ENCODE data around the gene CYP19A1. TPM values are rescaled to one million over a fixed set of nuclear protein-coding genes. Genes with fewer than 3 reads are reported as not detected.

The CYP19A1 gene
- total RNA-seq, 2 experiments from 2014 or later: not detected

DNA sequence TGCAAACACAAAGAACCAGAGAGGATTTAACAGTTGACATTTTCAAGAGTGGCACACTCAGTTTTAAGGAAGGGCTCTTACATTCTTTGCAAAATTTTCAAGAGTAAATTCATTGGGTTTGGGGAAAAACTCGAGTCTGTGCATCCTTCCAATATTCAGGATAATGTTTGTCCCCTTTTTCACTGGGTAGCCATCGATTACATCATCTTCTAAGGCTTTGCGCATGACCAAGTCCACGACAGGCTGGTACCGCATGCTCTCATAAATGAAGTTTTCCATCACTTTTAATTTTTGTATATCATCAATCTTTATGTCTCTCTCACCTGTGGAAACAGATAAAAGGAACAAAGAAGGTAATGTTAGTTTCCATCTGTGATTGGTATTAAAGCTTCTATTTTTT is 126.2 kb downstream of the CYP19A1 start:
- H3K9me3 Mint-ChIP-seq: no peaks in the 10 kb centered on the region
- H3K4me1 Mint-ChIP-seq (ENCODE audit: low read depth): no peaks in the 10 kb centered on the region
- CTCF ChIA-PET: no interaction called here
- no peak overlapping the region for H3K27ac Mint-ChIP-seq
- POLR2A ChIA-PET: no interaction called here
- peaks cover 4% of the 10 kb centered on the region for H3K27me3 Mint-ChIP-seq
- H3K36me3 Mint-ChIP-seq (ENCODE audit: low read depth): no peaks in the 10 kb centered on the region
- DNase-seq: no peak
- intact Hi-C loops (cut with micrococcal nuclease): no loop called here
- no peak overlapping the region for H3K4me3 Mint-ChIP-seq
- TF ChIP-seq, protein P1, sequence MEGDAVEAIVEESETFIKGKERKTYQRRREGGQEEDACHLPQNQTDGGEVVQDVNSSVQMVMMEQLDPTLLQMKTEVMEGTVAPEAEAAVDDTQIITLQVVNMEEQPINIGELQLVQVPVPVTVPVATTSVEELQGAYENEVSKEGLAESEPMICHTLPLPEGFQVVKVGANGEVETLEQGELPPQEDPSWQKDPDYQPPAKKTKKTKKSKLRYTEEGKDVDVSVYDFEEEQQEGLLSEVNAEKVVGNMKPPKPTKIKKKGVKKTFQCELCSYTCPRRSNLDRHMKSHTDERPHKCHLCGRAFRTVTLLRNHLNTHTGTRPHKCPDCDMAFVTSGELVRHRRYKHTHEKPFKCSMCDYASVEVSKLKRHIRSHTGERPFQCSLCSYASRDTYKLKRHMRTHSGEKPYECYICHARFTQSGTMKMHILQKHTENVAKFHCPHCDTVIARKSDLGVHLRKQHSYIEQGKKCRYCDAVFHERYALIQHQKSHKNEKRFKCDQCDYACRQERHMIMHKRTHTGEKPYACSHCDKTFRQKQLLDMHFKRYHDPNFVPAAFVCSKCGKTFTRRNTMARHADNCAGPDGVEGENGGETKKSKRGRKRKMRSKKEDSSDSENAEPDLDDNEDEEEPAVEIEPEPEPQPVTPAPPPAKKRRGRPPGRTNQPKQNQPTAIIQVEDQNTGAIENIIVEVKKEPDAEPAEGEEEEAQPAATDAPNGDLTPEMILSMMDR (IDR thresholded peaks at IDR 0.05): no peak
- ATAC-seq: no peak

GRCh38 chr15:51205050-51205975 is 133.1 kb downstream of the CYP19A1 start:
- no peaks in the 10 kb centered on the region for H3K4me1 Mint-ChIP-seq (ENCODE audit: low read depth)
- intact Hi-C loops (cut with micrococcal nuclease): no loop called here
- H3K4me3 Mint-ChIP-seq: no peak overlapping the region
- POLR2A ChIA-PET: no interaction called here
- no peaks in the 10 kb centered on the region for H3K9me3 Mint-ChIP-seq
- ATAC-seq (no peak), DNase-seq (no peak)
- CTCF ChIA-PET: interaction anchor here (0.8 to 3.3 kb wide), 2 partner anchors 10 to 13 kb away, joined by 3 to 20 read pairs; no protein-coding TSS in a partner anchor
- H3K27me3 Mint-ChIP-seq: peaks cover 8% of the 10 kb centered on the region
- no peaks in the 10 kb centered on the region for H3K36me3 Mint-ChIP-seq (ENCODE audit: low read depth)
- no peak overlapping the region for H3K27ac Mint-ChIP-seq
- TF ChIP-seq, protein P1 (IDR thresholded peaks at IDR 0.05): no peak

DNA sequence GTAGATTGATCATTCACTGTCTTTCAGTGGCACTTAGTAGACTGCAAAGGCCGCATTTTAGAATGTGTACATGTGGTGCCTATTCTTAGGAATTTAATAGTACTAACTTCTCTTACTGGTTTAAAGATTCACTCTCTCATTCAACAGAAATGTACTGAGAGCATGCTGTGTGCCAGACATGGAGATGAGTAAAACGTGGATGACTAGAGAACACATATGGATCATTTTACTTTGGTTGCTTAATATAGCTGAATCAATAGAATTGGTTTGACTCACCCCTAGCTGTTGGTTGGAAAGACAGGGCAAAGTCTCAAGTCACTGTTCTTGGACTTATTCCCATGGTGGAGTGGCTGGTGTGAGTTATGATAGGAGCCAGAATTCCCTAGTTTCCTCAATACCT is 134.6 kb downstream of the CYP19A1 start:
- intact Hi-C loops (cut with micrococcal nuclease): no loop called here
- H3K36me3 Mint-ChIP-seq (ENCODE audit: low read depth): no peaks in the 10 kb centered on the region
- H3K27me3 Mint-ChIP-seq: peaks cover 9% of the 10 kb centered on the region
- no peaks in the 10 kb centered on the region for H3K4me1 Mint-ChIP-seq (ENCODE audit: low read depth)
- no peak overlapping the region for H3K4me3 Mint-ChIP-seq
- no peak for DNase-seq
- POLR2A ChIA-PET: no interaction called here
- H3K9me3 Mint-ChIP-seq: no peaks in the 10 kb centered on the region
- CTCF ChIA-PET: interaction anchor here (2.8 to 3.3 kb wide), 2 partner anchors 11 to 41 kb away, joined by 9 to 20 read pairs; no protein-coding TSS in a partner anchor
- no peak overlapping the region for H3K27ac Mint-ChIP-seq
- ATAC-seq: no peak
- TF ChIP-seq, protein P1 (IDR thresholded peaks at IDR 0.05): no peak

GRCh38 chr15:51202783-51203182 is 135.6 kb downstream of the CYP19A1 start:
- ChIA-PET POLR2A (no interaction called here), CTCF (interaction anchor here (2.8 to 3.3 kb wide), 2 partner anchors 10 to 40 kb away, joined by 9 to 20 read pairs; no protein-coding TSS in a partner anchor)
- H3K27ac Mint-ChIP-seq: no peak overlapping the region
- intact Hi-C loops (cut with micrococcal nuclease): no loop called here
- H3K27me3 Mint-ChIP-seq: peaks cover 12% of the 10 kb centered on the region
- H3K9me3 Mint-ChIP-seq: no peaks in the 10 kb centered on the region
- H3K4me3 Mint-ChIP-seq: no peak overlapping the region
- no peaks in the 10 kb centered on the region for H3K4me1 Mint-ChIP-seq (ENCODE audit: low read depth)
- DNase-seq: no peak
- ATAC-seq: no peak
- H3K36me3 Mint-ChIP-seq (ENCODE audit: low read depth): no peaks in the 10 kb centered on the region
- TF ChIP-seq, protein P1 (IDR thresholded peaks at IDR 0.05): no peak

- DNase-seq (no peak), ATAC-seq (no peak)
- intact Hi-C loops (cut with micrococcal nuclease): no loop called here
- Mint-ChIP-seq H3K36me3 (ENCODE audit: low read depth) (no peaks in the 10 kb centered on the region), H3K4me1 (ENCODE audit: low read depth) (no peaks in the 10 kb centered on the region), H3K9me3 (no peaks in the 10 kb centered on the region), H3K27me3 (peaks cover 15% of the 10 kb centered on the region), H3K27ac (no peak overlapping the region), H3K4me3 (no peak overlapping the region)
- ChIA-PET POLR2A (no interaction called here), CTCF (interaction anchor here (2.8 kb wide), 1 partner anchor 38 kb away, joined by 9 read pairs; no protein-coding TSS in a partner anchor)
- TF ChIP-seq, protein P1 (IDR thresholded peaks at IDR 0.05): no peak
Measured at GRCh38 chr15:51201581-51201980, 136.8 kb downstream of the CYP19A1 start.

Measured in activated CD8-positive, alpha-beta T cell treated with anti-CD3 and anti-CD28 coated beads for 36 hours (primary cell).